MM.1S (cell line): ENCODE data around the gene LRRK1.

ENCODE experiments used
- DNase-seq: peaks from one replicate; pipeline ENCODE4 v3.0.0-alpha.2; 2015
- H2AFZ ChIP-seq: fragments of 300-600 bp; sonication (generic); 2 replicates; pipeline ENCODE4 v1.6.0; 2016; ENCODE audit warnings: antibody characterized with exemption, low read length
- H3F3A ChIP-seq: fragments of 300-600 bp; sonication (generic); 2 replicates; pipeline ENCODE4 v1.6.1; 2016; ENCODE audit warnings: mild to moderate bottlenecking, antibody characterized with exemption, low read length, moderate library complexity, mixed read lengths; ENCODE audit not compliant: insufficient read depth
- H3K27ac ChIP-seq: fragments of 300-600 bp; sonication (generic); 2 replicates; pipeline ENCODE4 v1.5.1; 2016; ENCODE audit warnings: mild to moderate bottlenecking, low read length
- H3K27me3 ChIP-seq: fragments of 300-600 bp; sonication (generic); replicated peaks from 2 replicates; pipeline ENCODE4 v1.6.0; 2016; ENCODE audit warnings: low read length; ENCODE audit not compliant: insufficient read depth
- H3K36me3 ChIP-seq: fragments of 300-600 bp; sonication (generic); replicated peaks from 2 replicates; pipeline ENCODE4 v1.6.1; 2016; ENCODE audit warnings: mild to moderate bottlenecking, low read length, mixed read lengths; ENCODE audit not compliant: insufficient read depth
- H3K4me1 ChIP-seq: fragments of 300-600 bp; sonication (generic); 2 replicates; pipeline ENCODE4 v1.6.1; 2016; ENCODE audit warnings: low read length, mixed read lengths
- H3K4me2 ChIP-seq: fragments of 300-600 bp; sonication (generic); 2 replicates; pipeline ENCODE4 v1.6.0; 2016; ENCODE audit warnings: low read depth, low read length
- H3K4me3 ChIP-seq: fragments of 300-600 bp; sonication (generic); 2 replicates; pipeline ENCODE4 v1.5.1; 2016; ENCODE audit warnings: low read length, mixed read lengths
- H3K79me2 ChIP-seq: fragments of 300-600 bp; sonication (generic); 2 replicates; pipeline ENCODE4 v1.6.1; 2016; ENCODE audit warnings: mixed run types, low read length, mixed read lengths
- H3K9ac ChIP-seq: fragments of 300-600 bp; sonication (generic); 2 replicates; pipeline ENCODE4 v1.6.1; 2016; ENCODE audit warnings: low read length, mixed read lengths
- H3K9me2 ChIP-seq: fragments of 300-600 bp; sonication (generic); replicated peaks from 2 replicates; pipeline ENCODE4 v1.6.1; 2016; ENCODE audit warnings: mild to moderate bottlenecking, low read length, mixed read lengths; ENCODE audit not compliant: insufficient read depth
- H3K9me3 ChIP-seq: fragments of 300-600 bp; sonication (generic); replicated peaks from 2 replicates; pipeline ENCODE4 v1.6.1; 2016; ENCODE audit warnings: mild to moderate bottlenecking, low read length, mixed read lengths; ENCODE audit not compliant: insufficient read depth
- H4K20me1 ChIP-seq: fragments of 300-600 bp; sonication (generic); 2 replicates; pipeline ENCODE4 v1.6.1; 2016; ENCODE audit warnings: mild to moderate bottlenecking, low read length, moderate library complexity, mixed read lengths; ENCODE audit not compliant: insufficient read depth
- CTCF ChIP-seq: fragments of 300-600 bp; sonication (generic); IDR thresholded peaks from 2 replicates; pipeline ENCODE4 v1.5.1; 2016; ENCODE audit warnings: antibody characterized with exemption, low read length, mixed read lengths
- EZH2 ChIP-seq: fragments of 300-600 bp; sonication (generic); optimal IDR thresholded peaks from 2 replicates; pipeline ENCODE3; 2017; ENCODE audit warnings: low read depth, mild to moderate bottlenecking, antibody characterized with exemption, low read length, mixed read lengths
- EZH2phosphoT487 ChIP-seq: fragments of 300-600 bp; sonication (generic); IDR thresholded peaks from 2 replicates; pipeline ENCODE4 v1.6.1; 2018; ENCODE audit warnings: antibody characterized with exemption, low read length

Gene LRRK1

DNA sequence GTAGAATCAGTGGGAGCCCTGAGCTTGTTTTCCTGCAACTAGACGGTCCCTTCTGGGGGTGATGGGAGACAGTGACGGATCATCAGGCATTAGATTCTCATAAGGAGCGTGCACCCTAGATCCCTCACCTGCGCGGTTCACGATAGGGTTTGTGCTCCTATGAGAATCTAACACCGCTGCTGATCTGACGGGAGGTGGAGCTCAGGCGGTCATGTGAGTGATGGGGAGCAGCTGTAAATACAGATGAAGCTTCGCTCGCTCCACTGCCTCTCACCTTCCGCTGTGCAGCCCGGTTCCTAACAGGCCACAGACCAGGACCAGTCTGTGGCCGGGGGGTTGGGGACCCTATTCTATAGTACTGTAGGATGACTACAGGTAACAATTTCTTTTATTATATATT lies 178.0 kb downstream of the LRRK1 start:
- Histone ChIP-seq H3K27me3 (no peaks in the 10 kb centered on the region), H3K4me3 (no peak overlapping the region), H3K36me3 (no peaks in the 10 kb centered on the region), H3K4me1 (no peaks in the 10 kb centered on the region), H3F3A (no peaks in the 10 kb centered on the region), H3K79me2 (no peaks in the 10 kb centered on the region), H3K9me2 (no peaks in the 10 kb centered on the region), H2AFZ (no peak overlapping the region), H3K9ac (no peak overlapping the region), H3K27ac (no peak overlapping the region), H4K20me1 (no peaks in the 10 kb centered on the region), H3K9me3 (no peaks in the 10 kb centered on the region), H3K4me2 (no peak overlapping the region)
- TF ChIP-seq CTCF, result no peak
- TF ChIP-seq EZH2phosphoT487, result no peak
- TF ChIP-seq EZH2, result no peak
- DNase-seq, result no peak

DNA sequence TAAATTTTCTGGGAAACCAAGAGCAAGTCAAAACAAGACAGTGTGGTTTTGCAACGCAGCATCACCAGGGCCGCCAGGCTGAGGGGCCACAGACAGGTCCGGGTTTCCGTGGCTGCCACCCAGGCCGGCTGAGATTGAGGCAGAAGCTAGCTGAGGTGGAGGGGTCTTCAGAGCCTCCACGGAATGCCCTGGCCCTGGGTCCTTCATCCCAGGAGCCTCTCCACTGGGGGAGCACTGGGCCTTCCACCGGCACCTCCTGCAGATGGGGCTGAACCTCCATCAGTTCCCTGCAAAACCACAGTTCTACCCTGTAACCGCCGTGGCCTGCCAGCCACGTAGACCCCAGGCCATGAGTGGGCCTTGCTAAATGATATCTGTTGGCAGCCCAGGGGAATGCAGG lies 180.0 kb downstream of the LRRK1 start:
- no peak overlapping the region for H3K9ac ChIP-seq
- H3K9me2 ChIP-seq, result no peaks in the 10 kb centered on the region
- no peak overlapping the region for H3K4me2 ChIP-seq
- H3K9me3 ChIP-seq, result no peaks in the 10 kb centered on the region
- H3K36me3 ChIP-seq, result no peaks in the 10 kb centered on the region
- no peak for TF ChIP-seq CTCF
- TF ChIP-seq EZH2phosphoT487, result no peak
- TF ChIP-seq EZH2, result no peak
- no peak overlapping the region for H2AFZ ChIP-seq
- no peaks in the 10 kb centered on the region for H3K4me1 ChIP-seq
- H3K4me3 ChIP-seq, result no peak overlapping the region
- H3F3A ChIP-seq, result no peaks in the 10 kb centered on the region
- H4K20me1 ChIP-seq, result no peaks in the 10 kb centered on the region
- H3K79me2 ChIP-seq, result no peaks in the 10 kb centered on the region
- no peak for DNase-seq
- H3K27me3 ChIP-seq, result no peaks in the 10 kb centered on the region
- H3K27ac ChIP-seq, result no peak overlapping the region

GRCh38 chr15:101100118-101100517 lies 181.0 kb downstream of the LRRK1 start:
- DNase-seq, result no peak
- H4K20me1 ChIP-seq, result no peaks in the 10 kb centered on the region
- H3F3A ChIP-seq, result no peaks in the 10 kb centered on the region
- no peaks in the 10 kb centered on the region for H3K27me3 ChIP-seq
- H3K4me2 ChIP-seq, result no peak overlapping the region
- H3K4me1 ChIP-seq, result no peaks in the 10 kb centered on the region
- no peak overlapping the region for H3K4me3 ChIP-seq
- H3K36me3 ChIP-seq, result no peaks in the 10 kb centered on the region
- H3K9me3 ChIP-seq, result no peaks in the 10 kb centered on the region
- no peak overlapping the region for H3K9ac ChIP-seq
- no peak overlapping the region for H2AFZ ChIP-seq
- TF ChIP-seq EZH2phosphoT487 (no peak), CTCF (no peak), EZH2 (no peak)
- no peak overlapping the region for H3K27ac ChIP-seq
- no peaks in the 10 kb centered on the region for H3K79me2 ChIP-seq
- no peaks in the 10 kb centered on the region for H3K9me2 ChIP-seq
